Measurements from ENCODE around the gene NDRG2. TPM values are rescaled to one million over a fixed set of nuclear protein-coding genes. Genes with fewer than 3 reads are reported as not detected.

The NDRG2 gene
- total and polyA plus RNA-seq, 2 donors (not counting 1 experiment from before 2014, with no cell fraction given) = 0.32 to 0.50 TPM

GRCh38 chr14:21018781-21019180, 6.1 kb downstream of the NDRG2 start:
- Histone ChIP-seq H3K79me2 (ENCODE audit: control insufficient read depth, insufficient read depth, low read length) (no peaks in the 10 kb centered on the region), H2AFZ (ENCODE audit: low read length) (no peak overlapping the region), H3K9ac (ENCODE audit: insufficient read depth, low read length) (no peak overlapping the region), H3K36me3 (ENCODE audit: control insufficient read depth, insufficient read depth, low read length) (no peaks in the 10 kb centered on the region), H3K4me1 (ENCODE audit: control insufficient read depth, extremely low read depth, insufficient read depth, low read length) (no peaks in the 10 kb centered on the region), H3K9me3 (ENCODE audit: control insufficient read depth, insufficient read depth, low read depth, low read length) (no peaks in the 10 kb centered on the region), H3K27ac (ENCODE audit: insufficient read depth, low read length) (no peak overlapping the region), H3K4me3 (replicated peaks in 1 of 4; ENCODE audit: control extremely low read depth in 1 of 4, insufficient read depth in 1 of 4, low read depth in 3 of 4, low read length in 4 of 4) (no peak overlapping the region), H3K4me2 (ENCODE audit: extremely low read depth, insufficient read depth, low read length) (no peak overlapping the region), H3K27me3 (ENCODE audit: control insufficient read depth, insufficient read depth, low read length) (peaks cover 32% of the 10 kb centered on the region), H4K20me1 (ENCODE audit: control insufficient read depth, extremely low read depth, insufficient read depth, low read length) (no peaks in the 10 kb centered on the region)
- TF ChIP-seq CTCF (conservative IDR thresholded peaks at IDR 0.05 in 1 of 2, IDR thresholded peaks at IDR 0.05 in 1 of 2; ENCODE audit: low read depth in 1 of 2, low read length in 2 of 2) (no peak), EZH2 (IDR thresholded peaks at IDR 0.05; ENCODE audit: low read length, missing control alignments) (no peak)
- no peak for DNase-seq (ENCODE audit: low read depth in 2 of 2)

GRCh38 chr14:21018286-21018685, 6.6 kb downstream of the NDRG2 start:
- TF ChIP-seq CTCF (conservative IDR thresholded peaks at IDR 0.05 in 1 of 2, IDR thresholded peaks at IDR 0.05 in 1 of 2; ENCODE audit: low read depth in 1 of 2, low read length in 2 of 2) (no peak), EZH2 (IDR thresholded peaks at IDR 0.05; ENCODE audit: low read length, missing control alignments) (no peak)
- no peaks in the 10 kb centered on the region for H4K20me1 ChIP-seq (ENCODE audit: control insufficient read depth, extremely low read depth, insufficient read depth, low read length)
- no peak overlapping the region for H3K4me2 ChIP-seq (ENCODE audit: extremely low read depth, insufficient read depth, low read length)
- H3K9me3 ChIP-seq (ENCODE audit: control insufficient read depth, insufficient read depth, low read depth, low read length) = no peaks in the 10 kb centered on the region
- no peaks in the 10 kb centered on the region for H3K4me1 ChIP-seq (ENCODE audit: control insufficient read depth, extremely low read depth, insufficient read depth, low read length)
- no peak overlapping the region for H3K4me3 ChIP-seq (replicated peaks in 1 of 4; ENCODE audit: control extremely low read depth in 1 of 4, insufficient read depth in 1 of 4, low read depth in 3 of 4, low read length in 4 of 4)
- peaks cover 27% of the 10 kb centered on the region for H3K27me3 ChIP-seq (ENCODE audit: control insufficient read depth, insufficient read depth, low read length)
- no peaks in the 10 kb centered on the region for H3K36me3 ChIP-seq (ENCODE audit: control insufficient read depth, insufficient read depth, low read length)
- no peak for DNase-seq (ENCODE audit: low read depth in 2 of 2)
- H3K79me2 ChIP-seq (ENCODE audit: control insufficient read depth, insufficient read depth, low read length) = no peaks in the 10 kb centered on the region
- no peak overlapping the region for H2AFZ ChIP-seq (ENCODE audit: low read length)
- H3K9ac ChIP-seq (ENCODE audit: insufficient read depth, low read length) = no peak overlapping the region
- no peak overlapping the region for H3K27ac ChIP-seq (ENCODE audit: insufficient read depth, low read length)

GRCh38 chr14:21017528-21018245, 7.2 kb downstream of the NDRG2 start:
- H3K27me3 ChIP-seq (ENCODE audit: control insufficient read depth, insufficient read depth, low read length) = peaks cover 25% of the 10 kb centered on the region
- no peak overlapping the region for H3K4me2 ChIP-seq (ENCODE audit: extremely low read depth, insufficient read depth, low read length)
- no peak for TF ChIP-seq CTCF (conservative IDR thresholded peaks at IDR 0.05 in 1 of 2, IDR thresholded peaks at IDR 0.05 in 1 of 2; ENCODE audit: low read depth in 1 of 2, low read length in 2 of 2)
- no peak for TF ChIP-seq EZH2 (IDR thresholded peaks at IDR 0.05; ENCODE audit: low read length, missing control alignments)
- no peak overlapping the region for H3K9ac ChIP-seq (ENCODE audit: insufficient read depth, low read length)
- H3K79me2 ChIP-seq (ENCODE audit: control insufficient read depth, insufficient read depth, low read length) = no peaks in the 10 kb centered on the region
- H3K36me3 ChIP-seq (ENCODE audit: control insufficient read depth, insufficient read depth, low read length) = no peaks in the 10 kb centered on the region
- H2AFZ ChIP-seq (ENCODE audit: low read length) = no peak overlapping the region
- no peaks in the 10 kb centered on the region for H4K20me1 ChIP-seq (ENCODE audit: control insufficient read depth, extremely low read depth, insufficient read depth, low read length)
- no peak for DNase-seq (ENCODE audit: low read depth in 2 of 2)
- H3K27ac ChIP-seq (ENCODE audit: insufficient read depth, low read length) = no peak overlapping the region
- no peak overlapping the region for H3K4me3 ChIP-seq (replicated peaks in 1 of 4; ENCODE audit: control extremely low read depth in 1 of 4, insufficient read depth in 1 of 4, low read depth in 3 of 4, low read length in 4 of 4)
- no peaks in the 10 kb centered on the region for H3K9me3 ChIP-seq (ENCODE audit: control insufficient read depth, insufficient read depth, low read depth, low read length)
- no peaks in the 10 kb centered on the region for H3K4me1 ChIP-seq (ENCODE audit: control insufficient read depth, extremely low read depth, insufficient read depth, low read length)

Data from fibroblast of lung (primary cell).